Measurements from ENCODE around the gene LILRA1. TPM values are rescaled to one million over a fixed set of nuclear protein-coding genes. Genes with fewer than 3 reads are reported as not detected.
"Not testable (repeated sequence)": the region's sequence is repeated elsewhere in the genome, so short reads cannot be mapped to it uniquely, and the experiment has no call there.

Gene LILRA1
- total RNA-seq, 1 donor from 2014 or later, result 0.22 TPM

DNA sequence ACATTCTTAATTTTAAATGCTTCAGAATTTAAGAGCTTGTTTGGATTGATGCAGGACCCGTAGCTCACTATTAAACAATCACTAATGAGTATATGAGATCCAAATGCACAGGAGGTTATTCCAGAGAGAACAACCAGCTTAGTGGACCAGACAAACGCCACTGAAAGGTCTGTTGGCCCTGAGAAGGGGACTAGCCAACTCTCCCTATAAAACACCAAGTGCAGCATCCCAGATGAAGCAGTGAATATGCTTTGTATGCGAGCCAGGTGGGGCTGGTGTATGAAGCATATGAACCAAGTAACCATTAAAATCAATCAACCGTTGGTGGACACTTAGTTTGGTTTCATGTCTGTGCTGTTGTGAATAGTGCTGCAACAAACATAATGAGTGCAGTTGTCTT is 27.0 kb downstream of the LILRA1 start:
- Histone ChIP-seq H3K36me3 (no peaks in the 10 kb centered on the region), H3K4me3 (no peak overlapping the region), H3K4me1 (no peaks in the 10 kb centered on the region), H3K9me3 (replicated peaks) (peaks cover 7% of the 10 kb centered on the region), H3K27me3 (ENCODE audit: low read depth) (no peaks in the 10 kb centered on the region), H3K27ac (replicated peaks) (no peak overlapping the region)
- no peak for DNase-seq
- TF ChIP-seq CTCF (IDR thresholded peaks at IDR 0.05; ENCODE audit: borderline replicate concordance), result no peak
- intact Hi-C loops (cut with micrococcal nuclease), result no loop called here

GRCh38 chr19:54622431-54622830 is 29.0 kb downstream of the LILRA1 start:
- Histone ChIP-seq H3K36me3 (no peaks in the 10 kb centered on the region), H3K9me3 (replicated peaks) (no peaks in the 10 kb centered on the region), H3K27me3 (ENCODE audit: low read depth) (peaks cover 9% of the 10 kb centered on the region), H3K4me3 (no peak overlapping the region), H3K27ac (replicated peaks) (no peak overlapping the region), H3K4me1 (no peaks in the 10 kb centered on the region)
- intact Hi-C loops (cut with micrococcal nuclease), result no loop called here
- TF ChIP-seq CTCF (IDR thresholded peaks at IDR 0.05; ENCODE audit: borderline replicate concordance), result no peak
- DNase-seq, result no peak

DNA sequence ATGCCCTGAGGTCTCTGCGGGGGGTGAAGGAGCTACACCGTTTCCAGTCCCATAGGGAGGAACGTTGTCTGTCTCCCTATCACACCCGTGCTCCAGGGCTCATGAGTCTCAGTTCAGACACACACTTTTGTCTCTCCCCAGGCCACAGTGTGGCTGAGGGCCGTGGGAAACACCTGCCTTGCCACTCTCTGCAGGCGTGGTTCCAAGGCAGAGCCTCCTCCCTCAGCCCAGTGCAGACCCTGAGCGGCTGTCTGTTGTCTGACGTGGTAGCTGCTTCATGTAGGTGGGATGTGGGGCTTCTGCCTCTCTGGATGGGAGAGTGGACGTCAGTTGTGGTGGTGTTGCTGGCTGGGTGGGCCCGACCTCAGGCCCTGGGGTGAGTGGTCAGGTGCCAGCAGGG is 30.8 kb downstream of the LILRA1 start:
- H3K36me3 ChIP-seq; DNase-seq; intact Hi-C loops (cut with micrococcal nuclease); H3K4me3 ChIP-seq; H3K4me1 ChIP-seq; H3K27ac ChIP-seq (replicated peaks); H3K9me3 ChIP-seq (replicated peaks): not testable (repeated sequence)
- H3K27me3 ChIP-seq (ENCODE audit: low read depth), result peaks cover 26% of the 10 kb centered on the region

DNA sequence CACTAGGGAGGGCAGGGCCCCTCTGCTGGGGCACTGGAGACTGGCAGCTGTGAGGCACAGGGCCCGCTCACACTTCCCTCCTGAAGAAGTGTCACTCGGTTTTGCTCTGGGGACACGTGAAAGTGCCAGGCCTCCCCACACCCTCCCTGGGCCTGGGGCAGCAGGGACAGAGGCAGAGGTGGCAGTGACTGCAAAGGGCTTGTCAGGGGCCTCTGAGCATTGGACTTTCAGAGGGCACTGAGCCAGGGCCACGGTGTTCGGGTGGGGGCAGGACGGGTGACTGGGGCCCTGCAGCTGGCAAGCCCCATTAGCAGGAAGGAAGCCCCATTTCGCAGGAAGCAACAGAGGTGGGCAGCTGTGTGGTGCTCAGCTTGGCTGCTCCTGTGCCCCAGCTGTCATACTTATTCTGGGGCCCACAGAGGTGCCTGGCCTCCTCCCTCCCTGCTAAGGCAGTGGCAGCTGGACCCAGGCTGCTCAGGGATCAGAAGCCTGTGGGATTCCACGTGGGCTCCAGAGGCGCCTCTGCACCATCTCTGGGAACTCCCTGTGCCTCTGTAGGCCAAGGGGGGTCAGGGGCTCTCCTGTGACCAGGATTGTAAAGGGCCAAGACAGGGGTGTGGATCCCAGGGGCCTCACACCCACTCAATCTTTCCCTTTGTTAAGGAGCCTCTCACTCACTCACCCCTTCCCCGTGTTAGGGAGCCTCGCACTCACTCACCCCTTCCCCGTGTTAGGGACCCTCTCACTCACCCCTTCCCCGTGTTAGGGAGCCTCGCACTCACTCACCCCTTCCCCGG is 31.7 kb downstream of the LILRA1 start:
- H3K27ac ChIP-seq (replicated peaks); H3K4me3 ChIP-seq; intact Hi-C loops (cut with micrococcal nuclease); H3K9me3 ChIP-seq (replicated peaks); H3K4me1 ChIP-seq; DNase-seq; H3K36me3 ChIP-seq: not testable (repeated sequence)
- peaks cover 35% of the 10 kb centered on the region for H3K27me3 ChIP-seq (ENCODE audit: low read depth)

DNA sequence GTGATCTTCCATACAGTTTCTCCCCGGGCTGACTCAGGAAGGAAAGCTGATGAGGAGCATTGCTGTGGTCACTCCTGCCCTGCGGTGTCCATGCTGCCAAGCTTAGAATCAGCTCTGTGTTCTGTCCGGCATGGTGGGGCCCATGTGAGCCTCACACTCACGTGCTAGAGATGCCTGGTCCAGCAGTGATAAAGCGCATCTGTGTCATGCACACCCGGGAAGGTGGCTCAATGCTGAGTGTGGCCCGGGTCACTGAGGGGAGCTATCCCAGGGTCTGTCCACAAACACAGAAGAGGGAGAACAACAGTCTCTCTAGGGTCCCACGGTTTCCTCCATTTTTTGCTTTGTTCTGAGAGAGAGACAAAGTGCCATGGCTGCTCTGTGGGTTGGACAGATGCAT is 33.3 kb downstream of the LILRA1 start:
- intact Hi-C loops (cut with micrococcal nuclease), result no loop called here
- Histone ChIP-seq H3K27me3 (ENCODE audit: low read depth) (peaks cover 48% of the 10 kb centered on the region), H3K4me1 (no peaks in the 10 kb centered on the region), H3K27ac (replicated peaks) (no peak overlapping the region), H3K36me3 (no peaks in the 10 kb centered on the region), H3K4me3 (no peak overlapping the region), H3K9me3 (replicated peaks) (no peaks in the 10 kb centered on the region)
- TF ChIP-seq CTCF (IDR thresholded peaks at IDR 0.05; ENCODE audit: borderline replicate concordance), result no peak
- no peak for DNase-seq

GRCh38 chr19:54627912-54628311 is 34.5 kb downstream of the LILRA1 start:
- H3K4me3 ChIP-seq; H3K9me3 ChIP-seq (replicated peaks); DNase-seq; intact Hi-C loops (cut with micrococcal nuclease); H3K4me1 ChIP-seq; H3K36me3 ChIP-seq; H3K27ac ChIP-seq (replicated peaks): not testable (repeated sequence)
- H3K27me3 ChIP-seq (ENCODE audit: low read depth), result peaks cover 59% of the 10 kb centered on the region

DNA sequence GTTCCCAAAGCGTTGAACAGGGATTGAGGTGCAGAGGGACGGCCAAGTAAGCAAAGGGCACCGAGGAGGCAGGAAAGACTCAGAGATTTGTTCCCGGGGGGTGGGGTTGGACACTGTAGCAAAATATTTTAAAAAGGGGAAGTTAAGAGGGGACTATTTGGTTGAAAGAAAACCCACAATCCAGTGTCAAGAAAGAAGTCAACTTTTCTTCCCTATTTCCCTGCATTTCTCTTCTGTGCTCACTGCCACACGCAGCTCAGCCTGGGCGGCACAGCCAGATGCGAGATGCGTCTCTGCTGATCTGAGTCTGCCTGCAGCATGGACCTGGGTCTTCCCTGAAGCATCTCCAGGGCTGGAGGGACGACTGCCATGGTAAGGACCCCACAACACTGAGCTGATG is 36.8 kb downstream of the LILRA1 start, which contains the start of gene LILRB1:
Gene LILRB1, plus strand, starts transcription at position 223 of the 400 bp plus-strand sequence. CDS start 590 bp downstream, outside the sequence.
- H3K4me1 ChIP-seq; H3K4me3 ChIP-seq; H3K27ac ChIP-seq (replicated peaks); H3K36me3 ChIP-seq; intact Hi-C loops (cut with micrococcal nuclease); DNase-seq; H3K9me3 ChIP-seq (replicated peaks): not testable (repeated sequence)
- peaks cover 80% of the 10 kb centered on the region for H3K27me3 ChIP-seq (ENCODE audit: low read depth)
